Measurements from ENCODE around the gene TNRC6C.
A peak's percentile ranks its signal among the peaks of the same experiment; 100 is the strongest.

The TNRC6C gene

DNA sequence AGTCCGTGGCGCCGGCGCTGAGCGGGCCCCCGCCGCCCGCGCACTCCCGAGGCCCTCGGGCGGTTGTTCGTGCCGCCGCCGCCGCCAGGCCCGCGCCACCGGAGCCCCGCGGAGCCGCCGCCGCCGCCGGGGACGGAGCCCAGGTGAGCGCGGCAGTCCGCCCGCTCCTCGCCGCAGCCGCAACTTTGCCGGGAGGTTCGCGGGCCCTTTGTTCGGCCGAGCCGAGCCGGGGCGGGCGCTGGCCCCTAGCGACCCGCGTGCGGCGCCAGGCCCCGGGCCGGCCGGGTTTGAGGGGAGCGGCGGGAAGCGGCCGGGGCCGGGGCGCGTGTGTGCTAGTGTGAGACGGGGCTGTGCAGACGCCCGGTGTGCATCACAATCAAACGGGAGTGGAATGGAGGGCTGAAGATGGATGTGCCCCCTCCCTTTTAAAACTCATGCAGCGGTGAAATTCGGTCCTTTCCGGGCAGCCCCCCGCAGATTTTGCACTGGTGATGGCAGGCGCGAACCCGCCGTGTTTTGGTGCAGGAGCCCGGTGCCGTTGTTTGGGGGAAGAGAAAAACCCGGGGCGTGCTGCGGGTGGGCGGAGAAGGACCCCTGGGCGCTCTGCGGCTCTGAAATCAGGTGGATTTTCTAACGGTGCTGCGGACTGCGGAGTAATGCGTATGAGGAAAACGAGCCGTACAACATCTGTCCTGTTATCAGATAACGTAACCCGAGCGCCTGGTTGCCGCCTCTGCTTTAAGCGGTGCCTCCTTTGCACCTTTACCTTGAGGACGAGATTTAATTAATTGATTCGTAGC is 823 bp downstream of the TNRC6C start:
- peak overlapping the region; percentile 84 for H3K4me3 ChIP-seq (ENCODE audit: low read depth, low read length)
- no peaks in the 10 kb centered on the region for H3K9me3 ChIP-seq
- peaks cover 18% of the 10 kb centered on the region for H3K4me1 ChIP-seq
- no peaks in the 10 kb centered on the region for H3K36me3 ChIP-seq
- TF ChIP-seq, protein P1, sequence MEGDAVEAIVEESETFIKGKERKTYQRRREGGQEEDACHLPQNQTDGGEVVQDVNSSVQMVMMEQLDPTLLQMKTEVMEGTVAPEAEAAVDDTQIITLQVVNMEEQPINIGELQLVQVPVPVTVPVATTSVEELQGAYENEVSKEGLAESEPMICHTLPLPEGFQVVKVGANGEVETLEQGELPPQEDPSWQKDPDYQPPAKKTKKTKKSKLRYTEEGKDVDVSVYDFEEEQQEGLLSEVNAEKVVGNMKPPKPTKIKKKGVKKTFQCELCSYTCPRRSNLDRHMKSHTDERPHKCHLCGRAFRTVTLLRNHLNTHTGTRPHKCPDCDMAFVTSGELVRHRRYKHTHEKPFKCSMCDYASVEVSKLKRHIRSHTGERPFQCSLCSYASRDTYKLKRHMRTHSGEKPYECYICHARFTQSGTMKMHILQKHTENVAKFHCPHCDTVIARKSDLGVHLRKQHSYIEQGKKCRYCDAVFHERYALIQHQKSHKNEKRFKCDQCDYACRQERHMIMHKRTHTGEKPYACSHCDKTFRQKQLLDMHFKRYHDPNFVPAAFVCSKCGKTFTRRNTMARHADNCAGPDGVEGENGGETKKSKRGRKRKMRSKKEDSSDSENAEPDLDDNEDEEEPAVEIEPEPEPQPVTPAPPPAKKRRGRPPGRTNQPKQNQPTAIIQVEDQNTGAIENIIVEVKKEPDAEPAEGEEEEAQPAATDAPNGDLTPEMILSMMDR (IDR thresholded peaks at IDR 0.05; ENCODE audit: low read depth, low read length), result no peak
- no peaks in the 10 kb centered on the region for H3K27me3 ChIP-seq
- peak; percentile 35 for DNase-seq

DNA sequence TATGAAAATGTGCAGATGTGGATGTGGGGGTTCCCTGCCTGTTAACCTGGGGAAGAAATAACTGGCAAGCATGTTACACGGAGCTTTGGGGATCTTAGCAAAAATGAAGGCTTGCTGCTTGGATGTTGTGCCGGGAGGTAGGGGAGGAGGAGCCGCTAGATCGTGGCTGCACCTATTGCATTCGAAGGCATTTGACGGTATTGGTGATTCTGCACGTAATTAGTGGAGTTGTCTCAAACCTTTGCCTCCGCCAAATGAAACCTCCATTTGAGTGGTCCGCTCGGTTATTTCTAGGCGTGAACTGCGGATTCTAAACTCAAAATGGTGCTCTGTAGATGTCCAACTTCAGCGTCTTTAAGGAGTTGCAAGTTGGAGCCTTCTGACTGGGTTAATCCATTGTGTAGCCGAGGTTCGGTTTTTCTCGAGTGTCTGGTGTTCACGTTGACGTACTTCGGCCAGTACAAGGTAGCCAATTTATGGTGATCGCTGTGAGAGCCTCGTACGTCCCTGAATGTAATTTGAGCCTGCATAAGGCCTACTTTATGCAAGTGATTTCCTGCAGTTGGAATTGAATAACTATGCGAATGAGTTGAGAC is 1.5 kb downstream of the TNRC6C start:
- H3K4me1 ChIP-seq, result peaks cover 18% of the 10 kb centered on the region
- DNase-seq, result no peak
- H3K9me3 ChIP-seq, result no peaks in the 10 kb centered on the region
- TF ChIP-seq, protein P1 (IDR thresholded peaks at IDR 0.05; ENCODE audit: low read depth, low read length), result no peak
- no peaks in the 10 kb centered on the region for H3K27me3 ChIP-seq
- H3K36me3 ChIP-seq, result no peaks in the 10 kb centered on the region
- peak overlapping the region; percentile 84 for H3K4me3 ChIP-seq (ENCODE audit: low read depth, low read length)

DNA sequence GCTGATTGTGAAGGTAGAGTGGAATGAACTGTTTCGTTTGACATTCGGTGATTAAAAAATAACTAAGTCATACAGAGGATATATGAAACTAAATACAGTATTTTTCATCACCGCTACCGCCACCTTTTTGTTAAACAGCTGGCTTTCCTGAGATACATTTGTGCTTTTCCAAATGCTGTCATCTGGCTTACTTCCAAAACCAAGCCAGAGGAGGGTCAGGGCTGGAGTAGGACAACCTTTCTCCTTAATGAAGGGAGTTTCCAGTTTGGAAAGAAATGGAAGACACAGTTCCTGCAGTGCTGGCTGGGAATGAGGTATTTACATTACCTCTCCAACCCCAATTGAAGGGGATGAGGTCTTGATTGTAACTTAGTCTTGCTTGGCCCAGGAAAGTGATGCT is 3.2 kb downstream of the TNRC6C start:
- Histone ChIP-seq H3K27me3 (no peaks in the 10 kb centered on the region), H3K4me3 (ENCODE audit: low read depth, low read length) (no peak overlapping the region), H3K9me3 (no peaks in the 10 kb centered on the region), H3K36me3 (no peaks in the 10 kb centered on the region; the same call in 1 of the 2 replicates), H3K4me1 (peaks cover 21% of the 10 kb centered on the region)
- TF ChIP-seq, protein P1 (IDR thresholded peaks at IDR 0.05; ENCODE audit: low read depth, low read length), result no peak
- DNase-seq, result no peak

DNA sequence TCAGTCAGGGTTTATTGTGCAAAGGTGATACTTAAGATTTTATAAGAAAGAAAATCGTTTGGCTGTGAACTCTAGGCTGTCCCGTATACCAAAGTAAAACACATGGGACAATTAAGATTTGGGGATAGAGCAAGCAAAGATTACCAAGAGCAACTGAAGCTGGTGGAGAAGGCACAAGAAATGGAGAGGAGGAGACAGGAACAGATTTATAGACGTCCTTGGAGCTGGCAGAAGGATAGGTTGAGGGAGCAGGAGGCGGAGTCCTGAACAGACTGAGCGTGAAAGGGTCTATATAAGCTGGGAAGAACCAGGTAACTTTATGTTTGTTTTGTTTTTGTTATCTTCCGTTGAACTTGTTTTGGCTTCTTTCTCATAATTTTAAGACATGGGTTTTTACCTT is 3.8 kb downstream of the TNRC6C start:
- Histone ChIP-seq H3K9me3 (no peaks in the 10 kb centered on the region), H3K36me3 (no peaks in the 10 kb centered on the region; the same call in 1 of the 2 replicates), H3K4me3 (ENCODE audit: low read depth, low read length) (no peak overlapping the region), H3K27me3 (no peaks in the 10 kb centered on the region), H3K4me1 (peaks cover 23% of the 10 kb centered on the region)
- TF ChIP-seq, protein P1 (IDR thresholded peaks at IDR 0.05; ENCODE audit: low read depth, low read length), result no peak
- DNase-seq, result no peak

DNA sequence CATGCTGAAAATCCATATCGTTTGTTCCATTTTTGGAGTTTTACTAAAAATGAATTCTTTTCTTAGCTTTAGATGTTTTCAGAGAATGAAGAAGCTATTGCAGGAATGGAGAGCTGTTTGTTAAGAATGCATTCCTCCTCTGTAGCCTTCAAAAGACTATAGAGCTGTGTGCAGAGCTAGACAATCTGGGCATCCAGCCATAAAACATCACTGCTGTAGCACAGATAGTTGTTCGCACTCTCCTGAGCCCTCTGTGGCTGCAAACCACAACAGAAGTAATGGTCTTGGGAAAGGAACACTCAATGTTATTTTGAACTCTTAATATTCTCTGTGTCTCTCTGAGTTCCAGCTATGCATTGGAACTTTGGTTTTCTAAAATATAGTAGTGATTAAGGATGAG is 4.9 kb downstream of the TNRC6C start:
- Histone ChIP-seq H3K27me3 (no peaks in the 10 kb centered on the region), H3K4me3 (ENCODE audit: low read depth, low read length) (no peak overlapping the region), H3K4me1 (peaks cover 26% of the 10 kb centered on the region), H3K9me3 (no peaks in the 10 kb centered on the region), H3K36me3 (no peaks in the 10 kb centered on the region; the same call in 1 of the 2 replicates)
- TF ChIP-seq, protein P1 (IDR thresholded peaks at IDR 0.05; ENCODE audit: low read depth, low read length), result no peak
- peak; percentile 75 for DNase-seq

DNA sequence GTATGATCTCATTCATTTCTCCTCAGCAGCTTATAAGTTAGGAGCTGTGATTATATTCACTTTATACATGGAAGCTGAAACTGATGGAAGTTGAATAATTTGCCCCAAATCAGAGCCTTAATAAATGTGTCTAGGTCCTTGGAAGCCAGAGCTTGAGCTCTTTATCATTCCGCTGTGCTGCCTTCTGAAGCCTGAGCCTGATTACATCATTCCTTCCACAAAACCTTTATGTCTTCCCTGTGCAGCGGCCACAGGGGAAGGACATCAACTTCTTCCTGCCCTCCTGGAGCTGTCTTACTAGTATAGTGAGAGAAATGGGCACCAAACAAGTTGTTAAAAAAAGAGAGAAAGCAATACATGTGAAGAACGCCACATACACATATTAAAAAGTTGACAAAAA is 6.8 kb downstream of the TNRC6C start:
- Histone ChIP-seq H3K27me3 (no peaks in the 10 kb centered on the region), H3K4me1 (peaks cover 26% of the 10 kb centered on the region), H3K4me3 (ENCODE audit: low read depth, low read length) (no peak overlapping the region), H3K36me3 (no peaks in the 10 kb centered on the region; the same call in 1 of the 2 replicates), H3K9me3 (no peaks in the 10 kb centered on the region)
- DNase-seq, result no peak
- TF ChIP-seq, protein P1 (IDR thresholded peaks at IDR 0.05; ENCODE audit: low read depth, low read length), result no peak
